Prostate gland (tissue), 2 donors: Measurements from ENCODE around the gene ITGA3. TPM values are rescaled to one million over a fixed set of nuclear protein-coding genes. Genes with fewer than 3 reads are reported as not detected.

Experiments
- DNase-seq: peaks from one replicate; pipeline ENCODE4 v3.0.0-alpha.2; 2019; ENCODE audit warnings: low spot score
- H3K27ac ChIP-seq, 2 donors: fragments of 200-600 bp; sonication (generic); 2 replicates each; pipeline ENCODE4 v1.5.1; 2017 to 2019
- H3K27me3 ChIP-seq: fragments of 200-600 bp; sonication (generic); replicated peaks from 2 replicates; pipeline ENCODE4 v1.5.1; 2019; ENCODE audit not compliant: insufficient read depth
- H3K36me3 ChIP-seq, 2 donors: fragments of 200-600 bp; sonication (generic); 1 replicate in 1 of 2; 2 replicates in 1 of 2; pipeline versions ENCODE4 v1.5.1 to v1.8.1; 2017 to 2019
- H3K4me1 ChIP-seq: fragments of 200-600 bp; sonication (generic); replicated peaks from 2 replicates; pipeline ENCODE4 v1.5.1; 2019
- H3K4me3 ChIP-seq, 2 donors: fragments of 200-600 bp; sonication (generic); 2 replicates each; pipeline ENCODE4 v1.5.1; 2017 to 2019
- H3K9me3 ChIP-seq: fragments of 200-600 bp; sonication (generic); 2 replicates; pipeline ENCODE4 v1.5.1; 2017
- CTCF ChIP-seq, 4 experiments: fragments of 200-600 bp in 2 of 4; fragments of 450-650 bp in 2 of 4; sonication (generic) in 2 of 4; IDR thresholded peaks; 1 replicate in 3 of 4; 2 replicates in 1 of 4; pipeline ENCODE4 v1.5.1; 2016 to 2019; ENCODE audit warnings: antibody characterized with exemption in 4 of 4, mild to moderate bottlenecking in 2 of 4, moderate library complexity in 2 of 4
- POLR2A ChIP-seq: fragments of 450-650 bp; IDR thresholded peaks from one replicate; pipeline ENCODE4 v1.6.1; 2016; ENCODE audit warnings: antibody characterized with exemption, mild to moderate bottlenecking
- POLR2AphosphoS5 ChIP-seq: sonication (generic); formaldehyde crosslinking; IDR thresholded peaks from one replicate; pipeline ENCODE4 v1.6.1; 2017; ENCODE audit warnings: antibody characterized with exemption
- WGBS: methylation state at CpG from one replicate; pipeline ENCODE4 v1.1.5; 2018; 5-methylcytosine and 5-hydroxymethylcytosine counted together
- intact Hi-C: fragments of 100-400 bp; cut with DNase I; formaldehyde crosslinking; loops from one replicate; pipeline ENCODE4 v1.14.2; 2022
- total RNA-seq, 2 donors: library from RNA; depleted of rRNA; stranded (reverse); fragments of >200 nt; gene quantifications; one replicate each; pipeline ENCODE4 v1.1.0, GENCODE V29; 2016

Gene ITGA3
- total RNA-seq, 2 donors from 2014 or later, result 67.0 to 71.3 TPM

- H3K36me3 ChIP-seq, result peaks cover 15 to 28% of the 10 kb centered on the region in 2 donors
Observed at GRCh38 chr17:50139185-50139783, 83.4 kb downstream of the ITGA3 start.

More at GRCh38 chr17:50139185-50139783, 83.4 kb downstream of the ITGA3 start:
- Histone ChIP-seq H3K27me3 (no peaks in the 10 kb centered on the region), H3K27ac (no peak overlapping the region), H3K9me3 (no peaks in the 10 kb centered on the region), H3K4me3 (no peak overlapping the region), H3K4me1 (no peaks in the 10 kb centered on the region)
- intact Hi-C loops, result no loop called here
- 86% methylated on average over 15 of the region's 15 CpGs for WGBS
- TF ChIP-seq CTCF (IDR thresholded peaks at IDR 0.05) (no peak), POLR2A (no peak), POLR2AphosphoS5 (no peak)
- no peak for DNase-seq

Other genes starting within 250 kb of the ITGA3 start
- gene TAC4, start 208.0 kb upstream of the ITGA3 start, total RNA-seq, result not detected
- not detected for gene DLX4, start 86.9 kb upstream of the ITGA3 start, total RNA-seq
- under 1 TPM; 0.36 to 0.68 TPM for gene DLX3, start 60.9 kb upstream of the ITGA3 start, total RNA-seq
- 10 to 100 TPM; 47.1 to 79.5 TPM for gene PDK2, start 39.2 kb downstream of the ITGA3 start, total RNA-seq
- 1 to 10 TPM; 2.5 to 7.4 TPM for gene SAMD14, start 74.0 kb downstream of the ITGA3 start, total RNA-seq
- gene PPP1R9B, start 94.6 kb downstream of the ITGA3 start, total RNA-seq, result 10 to 100 TPM; 36.2 to 79.7 TPM
- 10 to 100 TPM; 13.9 to 19.4 TPM for gene SGCA, start 109.9 kb downstream of the ITGA3 start, total RNA-seq
- gene COL1A1, start 145.5 kb downstream of the ITGA3 start, total RNA-seq, result 10 to 100 TPM; 21.5 to 81.0 TPM
- gene TMEM92, start 218.4 kb downstream of the ITGA3 start, total RNA-seq, result under 1 TPM; 0.91 to 0.96 TPM